Measurements from ENCODE around the gene MRAP2. TPM values are rescaled to one million over a fixed set of nuclear protein-coding genes. Genes with fewer than 3 reads are reported as not detected.
A peak's percentile ranks its signal among the peaks of the same experiment; 100 is the strongest.

The MRAP2 gene
- total RNA-seq, 2 donors from 2014 or later, result 10.6 to 11.5 TPM

DNA sequence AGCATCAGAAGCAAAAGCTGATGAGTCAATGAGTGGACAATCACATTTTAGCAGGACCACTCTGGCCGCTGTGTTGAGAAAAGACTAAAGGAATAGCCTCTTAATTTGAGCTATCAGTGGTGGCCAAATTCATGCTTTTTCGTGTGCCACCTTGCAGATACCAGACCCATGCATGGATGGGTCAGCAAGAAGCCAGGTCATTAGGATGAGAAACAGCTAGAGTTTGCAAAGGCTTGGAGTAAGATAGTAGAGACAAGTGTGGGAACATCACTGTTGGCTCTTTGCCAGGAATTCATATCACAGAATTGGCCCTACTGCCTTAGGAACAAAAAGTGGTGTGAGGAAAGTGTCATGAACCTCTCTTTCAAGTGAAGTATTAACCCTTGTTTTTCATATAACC is 25.5 kb downstream of the MRAP2 start:
- Histone ChIP-seq H3K4me1 (replicated peaks) (no peaks in the 10 kb centered on the region), H3K27ac (no peak overlapping the region), H3K27me3 (replicated peaks; ENCODE audit: insufficient read depth) (no peaks in the 10 kb centered on the region), H3K36me3 (no peaks in the 10 kb centered on the region), H3K4me3 (no peak overlapping the region), H3K9me3 (no peaks in the 10 kb centered on the region)
- WGBS, result 92% methylated on average over 2 of the region's 2 CpGs
- TF ChIP-seq POLR2AphosphoS5 (IDR thresholded peaks at IDR 0.05), result no peak
- no peak for DNase-seq (ENCODE audit: low spot score)
- intact Hi-C loops (cut with DNase I), result no loop called here

DNA sequence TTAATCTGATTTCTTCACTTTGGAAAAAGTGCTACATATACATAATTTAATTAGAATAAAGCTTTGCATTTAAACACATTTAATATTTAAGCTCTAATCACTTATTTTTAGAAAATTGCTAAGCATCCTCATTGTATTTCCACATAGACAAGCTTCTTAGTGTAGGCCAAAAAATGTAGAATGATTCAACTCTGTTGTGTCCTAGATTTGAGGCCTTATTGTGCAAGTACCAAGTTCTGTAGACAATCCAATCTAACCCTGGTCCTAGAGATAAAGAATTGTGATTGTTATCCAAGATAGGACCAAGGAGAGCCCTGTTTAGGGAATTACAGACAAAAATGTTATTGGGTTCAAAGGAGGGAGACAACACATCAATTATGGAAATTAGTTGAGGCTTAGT is 27.6 kb downstream of the MRAP2 start:
- H3K36me3 ChIP-seq, result no peaks in the 10 kb centered on the region
- H3K9me3 ChIP-seq, result no peaks in the 10 kb centered on the region
- intact Hi-C loops (cut with DNase I), result no loop called here
- DNase-seq (ENCODE audit: low spot score), result no peak
- no peak overlapping the region for H3K4me3 ChIP-seq
- no peak overlapping the region for H3K27ac ChIP-seq
- H3K4me1 ChIP-seq (replicated peaks), result no peaks in the 10 kb centered on the region
- no peaks in the 10 kb centered on the region for H3K27me3 ChIP-seq (replicated peaks; ENCODE audit: insufficient read depth)
- no peak for TF ChIP-seq POLR2A (IDR thresholded peaks at IDR 0.05)
- no peak for TF ChIP-seq POLR2AphosphoS5 (IDR thresholded peaks at IDR 0.05)
- TF ChIP-seq, protein P1, sequence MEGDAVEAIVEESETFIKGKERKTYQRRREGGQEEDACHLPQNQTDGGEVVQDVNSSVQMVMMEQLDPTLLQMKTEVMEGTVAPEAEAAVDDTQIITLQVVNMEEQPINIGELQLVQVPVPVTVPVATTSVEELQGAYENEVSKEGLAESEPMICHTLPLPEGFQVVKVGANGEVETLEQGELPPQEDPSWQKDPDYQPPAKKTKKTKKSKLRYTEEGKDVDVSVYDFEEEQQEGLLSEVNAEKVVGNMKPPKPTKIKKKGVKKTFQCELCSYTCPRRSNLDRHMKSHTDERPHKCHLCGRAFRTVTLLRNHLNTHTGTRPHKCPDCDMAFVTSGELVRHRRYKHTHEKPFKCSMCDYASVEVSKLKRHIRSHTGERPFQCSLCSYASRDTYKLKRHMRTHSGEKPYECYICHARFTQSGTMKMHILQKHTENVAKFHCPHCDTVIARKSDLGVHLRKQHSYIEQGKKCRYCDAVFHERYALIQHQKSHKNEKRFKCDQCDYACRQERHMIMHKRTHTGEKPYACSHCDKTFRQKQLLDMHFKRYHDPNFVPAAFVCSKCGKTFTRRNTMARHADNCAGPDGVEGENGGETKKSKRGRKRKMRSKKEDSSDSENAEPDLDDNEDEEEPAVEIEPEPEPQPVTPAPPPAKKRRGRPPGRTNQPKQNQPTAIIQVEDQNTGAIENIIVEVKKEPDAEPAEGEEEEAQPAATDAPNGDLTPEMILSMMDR (IDR thresholded peaks at IDR 0.05), result no peak

DNA sequence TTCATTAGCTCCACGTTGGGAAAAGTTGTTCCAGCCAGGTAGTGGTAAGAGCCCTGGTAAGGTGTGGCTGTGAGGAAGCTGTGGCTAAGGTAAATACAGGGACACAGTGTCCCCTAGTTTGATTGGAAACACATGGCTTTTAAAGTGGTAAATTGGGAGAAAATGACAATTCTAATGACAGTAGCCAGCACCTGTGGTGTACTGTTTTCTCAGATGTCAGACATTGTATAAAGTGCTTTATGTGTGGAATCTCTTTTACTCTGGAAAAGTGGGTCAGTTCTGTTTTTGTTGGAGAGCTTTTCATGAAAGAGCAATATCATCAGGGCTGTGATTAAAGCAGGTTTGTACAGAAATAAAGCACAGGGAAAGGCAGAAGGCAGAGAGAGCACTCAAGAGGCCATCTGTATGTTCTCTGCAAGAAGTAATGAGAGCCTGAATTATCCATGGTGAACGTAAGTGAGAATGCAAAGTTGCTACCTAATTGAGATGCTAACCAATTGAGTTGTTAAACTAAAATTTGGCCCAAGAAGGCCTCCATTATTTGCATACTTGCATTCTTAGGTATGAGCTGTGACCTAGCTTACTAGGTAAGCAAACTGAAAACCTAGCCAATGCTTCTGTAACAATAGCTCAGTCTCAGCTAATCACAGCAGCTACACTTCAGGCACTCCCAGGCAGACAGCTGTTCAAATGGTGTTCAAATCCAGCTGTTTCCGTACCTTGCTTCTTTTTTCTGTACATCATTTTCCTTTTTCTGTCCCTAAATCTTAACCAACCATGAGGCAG is 28.2 kb downstream of the MRAP2 start:
- no peak for DNase-seq (ENCODE audit: low spot score)

DNA sequence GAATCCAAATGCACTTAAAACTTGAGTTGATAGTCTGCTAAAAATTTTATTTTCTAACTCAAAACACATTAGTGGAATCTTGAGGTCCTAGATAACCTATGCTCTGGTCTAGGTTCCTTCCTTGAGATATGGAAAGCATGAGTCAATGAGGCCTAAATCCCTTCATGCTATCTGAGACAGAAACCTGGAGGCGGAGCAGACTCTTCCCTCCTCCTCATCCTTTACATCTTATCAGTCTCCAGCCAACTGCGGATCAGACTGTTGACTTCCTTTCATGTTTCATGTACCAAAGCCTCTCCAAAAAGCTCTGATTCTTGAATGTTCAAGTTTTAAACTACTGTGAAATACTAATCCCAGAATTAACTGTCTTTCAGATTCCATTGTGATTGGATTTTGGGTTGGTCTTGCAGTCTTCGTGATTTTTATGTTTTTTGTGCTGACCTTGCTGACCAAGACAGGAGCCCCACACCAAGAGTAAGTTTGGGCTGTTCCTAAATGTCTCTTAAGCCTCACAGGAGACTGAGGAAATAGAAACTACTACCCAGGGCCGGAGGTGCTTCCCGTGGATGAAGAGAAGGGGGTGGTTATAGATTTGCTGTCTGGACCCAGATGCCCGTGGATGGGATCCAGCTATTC is 29.1 kb downstream of the MRAP2 start:
- WGBS, result 88% methylated on average over 6 of the region's 6 CpGs
- no peaks in the 10 kb centered on the region for H3K27me3 ChIP-seq (replicated peaks; ENCODE audit: insufficient read depth)
- H3K4me3 ChIP-seq, result no peak overlapping the region
- TF ChIP-seq POLR2A (IDR thresholded peaks at IDR 0.05) (no peak), POLR2AphosphoS5 (IDR thresholded peaks at IDR 0.05) (no peak)
- TF ChIP-seq, protein P1 (IDR thresholded peaks at IDR 0.05), result no peak
- DNase-seq (ENCODE audit: low spot score), result no peak
- no peaks in the 10 kb centered on the region for H3K9me3 ChIP-seq
- no peak overlapping the region for H3K27ac ChIP-seq
- intact Hi-C loops (cut with DNase I), result no loop called here
- no peaks in the 10 kb centered on the region for H3K36me3 ChIP-seq
- H3K4me1 ChIP-seq (replicated peaks), result no peaks in the 10 kb centered on the region

More for the DNA sequence above, 28.2 kb downstream of the MRAP2 start:
- TF ChIP-seq, protein P1 (IDR thresholded peaks at IDR 0.05), result no peak
- TF ChIP-seq POLR2A (IDR thresholded peaks at IDR 0.05) (no peak), POLR2AphosphoS5 (IDR thresholded peaks at IDR 0.05) (no peak)
- Histone ChIP-seq H3K27me3 (replicated peaks; ENCODE audit: insufficient read depth) (no peaks in the 10 kb centered on the region), H3K9me3 (no peaks in the 10 kb centered on the region), H3K4me1 (replicated peaks) (no peaks in the 10 kb centered on the region), H3K27ac (no peak overlapping the region), H3K4me3 (no peak overlapping the region), H3K36me3 (no peaks in the 10 kb centered on the region)
- WGBS, result 59% methylated on average over 3 of the region's 3 CpGs
- intact Hi-C loops (cut with DNase I), result no loop called here

DNA sequence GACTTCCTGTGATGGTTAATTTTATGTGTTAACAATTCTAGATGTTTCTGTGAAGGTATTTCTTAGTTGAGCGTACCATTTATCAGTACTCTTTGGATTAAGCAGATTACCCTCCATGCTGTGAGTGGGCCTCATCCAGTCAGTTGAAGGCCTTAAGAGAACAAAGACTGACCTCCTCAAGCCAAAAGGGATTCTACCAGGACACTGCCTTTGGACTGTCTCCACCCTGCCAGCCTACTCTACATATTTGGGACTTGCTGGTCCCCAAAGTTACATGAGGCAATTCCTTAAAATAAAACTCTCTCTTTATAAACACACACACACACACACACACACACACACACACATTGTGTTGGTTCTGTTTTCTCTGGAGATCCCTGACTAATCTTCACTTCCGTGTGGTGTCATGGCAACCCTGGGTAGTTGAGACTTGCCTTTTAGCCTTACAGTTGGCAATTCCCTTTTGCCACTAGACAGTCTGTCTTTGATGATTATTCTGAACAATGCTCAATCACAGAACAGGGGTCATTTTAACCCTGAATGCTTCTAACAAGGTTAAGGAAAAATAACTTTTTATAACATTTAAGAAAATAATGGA is 32.2 kb downstream of the MRAP2 start:
- 66% methylated on average over 2 of the region's 2 CpGs for WGBS
- Histone ChIP-seq H3K36me3 (no peaks in the 10 kb centered on the region), H3K27ac (no peak overlapping the region), H3K9me3 (no peaks in the 10 kb centered on the region), H3K27me3 (replicated peaks; ENCODE audit: insufficient read depth) (no peaks in the 10 kb centered on the region), H3K4me1 (replicated peaks) (no peaks in the 10 kb centered on the region), H3K4me3 (no peak overlapping the region)
- TF ChIP-seq, protein P1 (IDR thresholded peaks at IDR 0.05), result no peak
- no peak for TF ChIP-seq POLR2AphosphoS5 (IDR thresholded peaks at IDR 0.05)
- no peak for TF ChIP-seq POLR2A (IDR thresholded peaks at IDR 0.05)
- intact Hi-C loops (cut with DNase I), result no loop called here
- peak; percentile 51 for DNase-seq (ENCODE audit: low spot score)
